Hepatocyte (in vitro differentiated cells): ENCODE results near the gene MAGI2. TPM values are rescaled to one million over a fixed set of nuclear protein-coding genes. Genes with fewer than 3 reads are reported as not detected.

Experiments used
- DNase-seq: peaks from one replicate; pipeline ENCODE4 v3.0.0-alpha.2; 2016; ENCODE audit warnings: low spot score
- H2AFZ ChIP-seq: fragments of 200-600 bp; sonication (generic); 2 replicates; pipeline ENCODE4 v1.6.0; 2016; ENCODE audit warnings: antibody characterized with exemption, mild to moderate bottlenecking
- H3K27ac ChIP-seq: fragments of 200-600 bp; sonication (generic); 2 replicates; pipeline ENCODE4 v1.5.1; 2016; ENCODE audit warnings: mild to moderate bottlenecking
- H3K27me3 ChIP-seq: fragments of 200-600 bp; sonication (generic); 2 replicates; pipeline ENCODE4 v1.6.1; 2016
- H3K36me3 ChIP-seq: fragments of 200-600 bp; sonication (generic); replicated peaks from 2 replicates; pipeline ENCODE4 v1.5.1; 2016; ENCODE audit warnings: low read depth; ENCODE audit not compliant: insufficient read depth
- H3K4me1 ChIP-seq: fragments of 200-600 bp; sonication (generic); 2 replicates; pipeline ENCODE4 v1.5.1; 2016; ENCODE audit warnings: mild to moderate bottlenecking, moderate library complexity; ENCODE audit not compliant: insufficient read depth
- H3K4me2 ChIP-seq: fragments of 200-600 bp; sonication (generic); 2 replicates; pipeline ENCODE4 v1.6.0; 2016
- H3K4me3 ChIP-seq: fragments of 200-600 bp; sonication (generic); 2 replicates; pipeline ENCODE4 v1.5.1; 2016; ENCODE audit warnings: mild to moderate bottlenecking
- H3K79me2 ChIP-seq: fragments of 200-600 bp; sonication (generic); 2 replicates; pipeline ENCODE4 v1.6.0; 2017; ENCODE audit warnings: mild to moderate bottlenecking
- H3K9me2 ChIP-seq: fragments of 200-600 bp; sonication (generic); replicated peaks from 2 replicates; pipeline ENCODE4 v1.6.0; 2017; ENCODE audit warnings: mild to moderate bottlenecking; ENCODE audit not compliant: insufficient read depth
- H3K9me3 ChIP-seq: fragments of 200-600 bp; sonication (generic); 2 replicates; pipeline ENCODE4 v1.5.1; 2016; ENCODE audit warnings: low read depth, mild to moderate bottlenecking
- H4K20me1 ChIP-seq: fragments of 200-600 bp; sonication (generic); 2 replicates; pipeline ENCODE4 v1.6.0; 2016; ENCODE audit warnings: mild to moderate bottlenecking; ENCODE audit not compliant: insufficient read depth, poor library complexity, severe bottlenecking
- CTCF ChIP-seq: fragments of 200-600 bp; sonication (generic); IDR thresholded peaks from 2 replicates; pipeline ENCODE4 v1.5.1; 2016; ENCODE audit warnings: antibody characterized with exemption, mild to moderate bottlenecking; ENCODE audit not compliant: poor library complexity
- EZH2 ChIP-seq: fragments of 200-600 bp; sonication (generic); IDR thresholded peaks from 2 replicates; pipeline ENCODE4 v1.6.1; 2016; ENCODE audit warnings: antibody characterized with exemption, mild to moderate bottlenecking, borderline replicate concordance
- EZH2phosphoT487 ChIP-seq: fragments of 200-600 bp; sonication (generic); IDR thresholded peaks from one replicate; pipeline ENCODE4 v1.6.1; 2018; ENCODE audit warnings: antibody characterized with exemption, mild to moderate bottlenecking, low read depth, moderate library complexity; ENCODE audit not compliant: unreplicated experiment, severe bottlenecking
- WGBS: methylation state at CpG from one replicate; pipeline ENCODE4 v1.1.6; 2016; ENCODE audit warnings: low lambda C conversion rate; ENCODE audit errors: missing lambda C conversion rate; 5-methylcytosine and 5-hydroxymethylcytosine counted together
- polyA plus RNA-seq: library from polyadenylated mRNA; unstranded; fragments of >200 nt; fragmentation: Nextera tagmentation; extraction: Ambion mirVana; gene quantifications from 2 replicates; pipeline ENCODE4 v1.2.1, GENCODE V29; 2016
- total RNA-seq: library from RNA; depleted of rRNA; stranded (reverse); fragments of >200 nt; gene quantifications from 2 replicates; pipeline ENCODE4 v1.2.3, GENCODE V29; 2014

Gene MAGI2
- total and polyA plus RNA-seq, 2 experiments from 2014 or later: 3.1 to 6.7 TPM

DNA sequence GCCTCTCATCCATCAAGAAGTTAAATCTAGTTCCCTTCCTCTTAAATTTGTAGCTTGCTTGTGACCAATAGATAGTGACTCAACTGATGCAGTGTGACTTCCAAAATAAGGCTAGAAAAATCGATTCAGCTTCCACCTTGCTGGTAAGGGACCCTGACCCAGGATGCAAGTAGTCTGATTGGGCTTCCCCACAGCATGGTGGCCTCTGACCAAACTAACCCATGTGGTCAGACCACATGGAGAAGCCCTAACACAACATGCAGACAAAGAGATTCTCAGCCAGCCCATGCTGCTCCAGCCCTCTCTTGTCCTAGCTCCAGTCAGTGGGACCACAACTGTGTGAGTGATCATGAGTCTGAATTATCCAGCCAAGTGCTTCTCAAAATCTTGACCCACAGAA, 710.8 kb downstream of the MAGI2 start:
- 86% methylated on average over 1 of the region's 1 CpG for WGBS

DNA sequence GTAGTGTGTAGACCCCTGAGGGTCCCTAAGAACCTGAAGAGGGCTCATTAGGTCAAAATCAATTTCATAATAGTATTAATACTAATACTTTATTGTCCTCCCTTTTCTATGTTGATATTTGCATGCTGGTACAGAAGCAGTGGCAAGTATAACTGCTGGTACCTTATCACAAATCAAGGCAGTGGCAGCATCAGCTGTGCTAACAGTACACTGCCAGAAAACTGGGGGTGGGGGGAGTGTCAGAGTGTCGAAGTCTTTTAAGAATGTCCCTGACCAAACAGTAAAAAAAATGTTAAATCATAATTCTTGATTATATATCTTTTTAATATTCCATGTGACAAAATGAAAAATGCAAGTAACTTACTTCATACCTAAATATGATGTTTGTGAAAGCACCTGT, 716.9 kb downstream of the MAGI2 start:
- TF ChIP-seq CTCF: no peak
- no peak for TF ChIP-seq EZH2phosphoT487
- TF ChIP-seq EZH2: no peak

More for the DNA sequence above, 710.8 kb downstream of the MAGI2 start:
- no peak overlapping the region for H3K27ac ChIP-seq
- H3K36me3 ChIP-seq: no peaks in the 10 kb centered on the region
- no peak overlapping the region for H3K4me2 ChIP-seq
- no peaks in the 10 kb centered on the region for H3K9me3 ChIP-seq
- TF ChIP-seq EZH2 (no peak), EZH2phosphoT487 (no peak), CTCF (no peak)
- H3K9me2 ChIP-seq: no peaks in the 10 kb centered on the region
- no peak overlapping the region for H3K4me3 ChIP-seq
- H3K27me3 ChIP-seq: no peaks in the 10 kb centered on the region
- no peak for DNase-seq
- H3K4me1 ChIP-seq: no peaks in the 10 kb centered on the region
- H2AFZ ChIP-seq: no peak overlapping the region
- H3K79me2 ChIP-seq: no peaks in the 10 kb centered on the region
- no peaks in the 10 kb centered on the region for H4K20me1 ChIP-seq

GRCh38 chr7:78734626-78735025, 718.8 kb downstream of the MAGI2 start:
- no peak overlapping the region for H3K4me3 ChIP-seq

More for the DNA sequence above, 716.9 kb downstream of the MAGI2 start:
- no peak overlapping the region for H3K4me2 ChIP-seq
- H3K9me3 ChIP-seq: no peaks in the 10 kb centered on the region
- no peaks in the 10 kb centered on the region for H3K27me3 ChIP-seq
- no peak overlapping the region for H2AFZ ChIP-seq
- H3K36me3 ChIP-seq: no peaks in the 10 kb centered on the region
- H3K79me2 ChIP-seq: no peaks in the 10 kb centered on the region
- 53% methylated on average over 1 of the region's 1 CpG for WGBS
- no peak for DNase-seq
- no peak overlapping the region for H3K4me3 ChIP-seq
- H3K9me2 ChIP-seq: no peaks in the 10 kb centered on the region
- H3K4me1 ChIP-seq: no peaks in the 10 kb centered on the region
- H3K27ac ChIP-seq: no peak overlapping the region
- H4K20me1 ChIP-seq: no peaks in the 10 kb centered on the region

More at GRCh38 chr7:78734626-78735025, 718.8 kb downstream of the MAGI2 start:
- no peak for TF ChIP-seq EZH2
- TF ChIP-seq EZH2phosphoT487: no peak
- no peak for TF ChIP-seq CTCF
- no peak overlapping the region for H3K27ac ChIP-seq
- H3K27me3 ChIP-seq: no peaks in the 10 kb centered on the region
- no peaks in the 10 kb centered on the region for H3K4me1 ChIP-seq
- no peak for DNase-seq
- no peak overlapping the region for H2AFZ ChIP-seq
- no peaks in the 10 kb centered on the region for H3K9me3 ChIP-seq
- H4K20me1 ChIP-seq: no peaks in the 10 kb centered on the region
- H3K4me2 ChIP-seq: no peak overlapping the region
- no peaks in the 10 kb centered on the region for H3K9me2 ChIP-seq
- no peaks in the 10 kb centered on the region for H3K79me2 ChIP-seq
- H3K36me3 ChIP-seq: no peaks in the 10 kb centered on the region
- 91% methylated on average over 6 of the region's 6 CpGs for WGBS
